HUDEP-2 (cell line): ENCODE measurements around the gene AOPEP.

Experiments used
- DNase-seq, 76 experiments: peaks; one replicate each; lab custom pipeline; 2025; ENCODE audit not compliant: unreplicated experiment in 76 of 76; lab: John Stamatoyannopoulos, UW

The AOPEP gene

DNA sequence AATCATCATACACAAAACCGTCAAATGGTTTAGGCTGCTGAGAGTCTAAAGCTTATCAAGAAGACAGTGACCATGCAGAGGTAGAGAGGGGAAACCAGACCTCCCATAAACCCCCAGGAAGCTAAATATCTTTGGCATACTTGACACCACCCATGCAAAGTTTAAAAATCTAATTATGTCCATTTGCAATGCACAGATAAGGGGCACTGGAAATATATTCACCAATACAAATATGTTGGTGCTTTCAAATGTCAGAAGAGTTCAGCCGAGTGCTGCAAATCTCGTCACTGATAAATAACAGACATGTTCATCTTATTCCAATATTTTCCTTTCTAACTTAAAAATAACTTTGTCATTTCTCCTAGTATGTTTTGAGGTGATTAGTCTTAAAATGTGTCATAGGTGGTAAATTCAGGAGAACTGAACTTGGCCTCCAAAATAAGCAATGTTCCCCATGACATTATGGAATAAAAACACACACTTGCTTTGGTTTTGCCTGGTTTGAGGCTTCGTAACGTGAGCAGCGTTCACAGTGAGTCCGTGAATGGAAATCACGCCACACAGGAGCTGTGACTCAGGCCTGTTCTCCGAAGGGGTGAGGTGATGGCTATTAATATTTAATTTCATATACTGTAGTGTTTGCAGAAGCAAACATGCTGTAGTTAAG, 182.2 kb downstream of the AOPEP start:
- DNase-seq: no peak

DNA sequence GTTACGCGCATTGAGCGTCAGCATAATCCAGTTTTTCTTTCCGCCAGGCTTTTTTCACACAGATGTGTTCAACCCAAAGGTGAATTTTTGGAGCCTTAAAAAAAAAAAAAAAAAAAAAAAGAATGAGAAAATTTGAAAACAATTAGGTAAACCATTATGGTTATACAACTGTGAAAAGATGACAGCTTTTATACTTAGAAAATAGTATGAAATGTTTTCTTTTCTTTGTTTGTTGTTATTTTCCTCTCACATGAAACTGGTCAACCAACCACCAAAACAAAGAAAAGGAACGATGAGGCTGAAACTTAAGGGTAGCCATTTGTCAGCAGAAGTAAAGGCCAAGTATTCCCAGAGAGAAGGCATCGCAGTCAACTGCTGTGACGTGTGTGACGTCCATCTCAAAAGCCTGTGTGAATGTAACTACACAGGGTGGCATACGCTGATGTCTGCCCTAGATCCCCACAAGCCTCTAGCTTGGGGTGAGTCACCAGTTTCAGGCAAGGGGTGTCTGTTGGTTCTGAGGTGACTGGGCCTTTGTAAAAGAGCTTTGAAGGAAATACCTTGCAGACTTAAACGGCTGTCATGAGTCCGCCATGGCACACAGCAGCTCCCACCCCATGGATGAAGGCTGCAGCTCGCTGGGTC, 182.9 kb downstream of the AOPEP start:
- DNase-seq: no peak

DNA sequence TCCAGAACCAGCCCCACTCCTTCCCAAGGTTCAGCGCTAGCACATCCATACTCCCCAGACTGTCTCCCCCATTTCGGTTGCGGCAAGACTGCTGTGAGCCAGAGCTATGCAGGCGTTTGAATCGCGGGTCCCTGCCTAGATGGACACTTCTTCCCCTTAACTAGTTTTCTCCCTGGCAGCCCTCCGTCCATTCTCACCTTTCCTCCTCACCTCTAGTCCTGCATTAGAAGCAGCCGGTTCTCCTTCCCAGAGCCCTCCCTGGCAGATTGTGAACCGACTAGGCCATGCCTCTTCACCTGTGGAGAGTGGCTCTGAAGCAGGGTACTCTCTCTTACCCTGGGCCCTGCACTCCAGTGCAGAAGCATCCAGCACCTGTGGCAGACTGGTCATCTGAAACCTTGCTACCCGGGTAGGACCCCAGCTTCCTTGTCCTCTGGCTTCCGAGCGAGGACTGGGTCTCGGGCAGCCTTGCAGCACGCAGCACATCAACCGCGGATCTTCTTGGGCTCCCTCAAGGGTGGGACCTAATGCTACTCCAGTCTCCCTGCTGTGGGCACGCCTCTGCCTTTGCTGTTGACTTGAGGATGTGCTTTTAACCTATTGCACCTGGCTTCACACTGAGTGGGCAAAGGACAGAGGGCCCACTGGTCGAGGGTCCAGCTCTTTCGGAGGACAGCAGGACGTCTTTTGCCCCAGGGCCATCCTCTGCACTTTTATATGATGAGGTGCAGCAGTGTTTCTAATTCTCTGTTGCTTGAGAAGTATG, 183.6 kb downstream of the AOPEP start:
- no peak for DNase-seq

DNA sequence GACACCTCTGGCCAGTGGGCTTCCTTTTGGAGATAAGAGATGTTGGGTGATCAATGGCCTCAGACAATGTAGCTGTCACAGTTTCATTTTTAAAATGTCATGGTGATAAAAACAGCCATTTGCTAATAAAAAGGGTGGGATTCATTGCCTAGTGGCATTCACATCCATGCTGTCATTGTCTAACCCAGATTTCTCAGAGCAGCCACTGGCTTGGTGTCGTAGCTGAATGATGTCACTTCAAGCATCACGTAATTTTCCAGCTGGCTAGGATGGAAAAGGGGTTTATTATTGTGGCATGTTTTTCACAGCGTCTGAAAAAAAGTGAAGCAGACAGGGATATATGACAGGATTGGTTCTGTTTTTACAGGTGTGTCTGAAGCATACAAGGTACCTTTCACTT, 184.7 kb downstream of the AOPEP start:
- no peak for DNase-seq

DNA sequence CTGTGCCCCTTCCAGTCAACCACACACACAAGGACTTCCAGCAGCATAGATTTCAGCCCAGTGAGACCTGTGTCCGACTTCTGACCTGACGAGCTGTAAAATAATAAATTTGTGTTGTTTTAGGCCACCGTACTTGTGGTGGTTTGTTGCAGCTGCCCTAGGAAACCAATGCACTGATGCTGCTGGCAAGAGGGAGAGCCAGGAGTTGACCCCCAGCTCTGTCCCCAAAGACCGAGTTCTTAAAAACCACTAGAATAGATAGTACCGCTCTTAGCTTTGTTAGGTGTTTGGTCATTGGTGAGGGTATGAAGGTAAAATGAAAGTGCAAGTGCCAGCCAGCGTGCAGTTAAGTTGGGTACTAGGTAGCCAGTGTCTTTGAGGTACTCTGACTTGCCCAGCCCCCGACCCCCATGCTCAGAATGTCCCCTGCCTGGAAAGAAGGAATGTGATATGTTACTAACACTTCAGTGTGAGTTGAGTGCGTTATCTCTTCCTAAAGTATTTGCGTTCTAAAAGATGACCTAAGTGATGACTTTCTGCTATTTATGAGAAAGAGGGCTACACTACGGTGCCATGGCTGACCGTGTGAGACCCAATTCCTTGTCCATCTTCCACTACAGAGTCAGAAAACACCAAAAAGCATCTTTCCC, 185.6 kb downstream of the AOPEP start:
- no peak for DNase-seq

DNA sequence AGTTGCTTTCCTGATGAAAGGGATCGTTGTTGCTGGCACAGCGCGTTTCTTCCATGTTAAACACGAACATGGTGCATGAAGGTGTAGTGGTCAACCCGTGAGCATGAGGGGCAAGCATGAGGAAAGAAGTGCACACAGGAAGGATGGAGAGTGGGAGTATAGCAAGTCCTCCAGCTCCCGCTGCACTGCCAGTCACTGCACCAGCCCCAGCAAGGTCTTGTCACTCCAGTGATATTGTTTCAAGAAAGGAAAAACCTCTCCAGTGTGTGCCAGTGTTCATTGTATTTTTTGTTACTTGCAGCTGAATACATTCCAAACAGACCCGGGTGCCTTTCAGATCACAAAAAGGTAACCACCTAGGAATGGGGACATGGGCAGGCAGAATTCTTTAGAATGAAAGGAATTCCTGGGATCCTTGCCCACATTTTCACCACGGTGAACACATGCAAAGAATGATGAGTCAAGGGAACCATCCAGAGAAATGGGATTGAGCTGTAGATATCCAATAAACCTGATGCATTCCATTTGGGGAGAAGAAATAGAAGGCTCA, 186.3 kb downstream of the AOPEP start:
- no peak for DNase-seq

DNA sequence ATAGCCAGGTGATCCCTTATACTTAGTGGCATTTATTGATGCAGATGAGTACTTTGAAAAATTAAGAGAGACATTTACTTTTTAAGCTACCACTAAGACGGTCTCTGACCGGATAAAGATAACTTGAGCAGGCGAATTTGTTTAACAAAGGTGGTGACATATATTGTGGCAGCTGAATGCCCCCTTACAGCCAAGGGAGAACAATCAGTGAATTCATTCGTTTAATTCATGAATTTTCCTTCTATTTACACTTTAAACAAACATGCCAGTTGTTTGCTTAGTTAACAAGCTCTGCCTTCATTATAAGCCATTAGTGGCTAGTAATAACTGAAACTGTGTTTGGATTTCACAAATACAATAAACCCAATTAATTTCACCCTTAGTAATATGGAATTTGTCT, 187.1 kb downstream of the AOPEP start:
- DNase-seq: no peak

DNA sequence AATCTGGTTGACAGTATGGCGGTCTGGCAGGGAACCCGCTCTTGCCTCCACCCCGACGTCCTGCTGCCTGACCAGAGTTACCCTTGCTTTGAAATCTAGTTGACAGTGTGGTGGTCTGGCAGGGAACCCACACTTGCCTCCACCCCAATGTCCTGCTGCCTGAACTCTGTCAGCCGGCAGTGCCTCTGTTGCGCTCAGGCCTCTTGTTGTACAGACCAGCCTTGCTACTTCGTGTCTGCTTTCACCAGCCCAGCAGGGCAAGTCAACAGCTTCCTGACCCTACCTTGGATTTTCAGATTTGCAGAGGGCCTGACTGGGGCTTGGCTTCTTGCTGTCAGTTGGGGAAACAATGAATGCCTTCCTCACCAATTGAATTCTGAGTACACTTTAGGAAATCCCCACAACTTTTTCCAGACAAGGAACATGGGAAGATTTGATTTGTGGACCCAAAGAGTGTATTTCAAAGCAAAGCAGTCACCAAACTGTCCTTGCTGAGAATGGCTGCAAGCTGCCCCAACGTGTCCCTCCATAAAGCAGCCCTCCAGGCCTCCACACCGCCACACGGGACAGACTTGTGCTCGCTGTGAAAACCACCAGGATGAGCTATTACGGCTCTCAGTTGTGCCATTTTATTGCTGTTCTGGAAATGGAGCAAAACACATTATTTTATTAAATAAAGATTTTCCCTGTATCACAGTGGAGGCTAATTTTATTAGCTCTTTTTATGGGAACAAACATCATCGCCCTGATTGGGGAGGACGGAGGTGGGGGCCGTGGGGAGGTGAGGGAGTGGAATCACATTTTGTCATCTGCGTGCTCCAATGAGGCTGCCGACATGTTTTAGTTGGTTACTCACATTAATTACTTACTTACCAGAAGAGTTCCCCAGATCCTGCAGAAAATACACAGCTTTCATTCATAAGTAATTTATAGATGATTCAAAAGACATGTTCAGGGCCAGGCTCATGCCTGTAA, 189.3 kb downstream of the AOPEP start:
- no peak for DNase-seq

DNA sequence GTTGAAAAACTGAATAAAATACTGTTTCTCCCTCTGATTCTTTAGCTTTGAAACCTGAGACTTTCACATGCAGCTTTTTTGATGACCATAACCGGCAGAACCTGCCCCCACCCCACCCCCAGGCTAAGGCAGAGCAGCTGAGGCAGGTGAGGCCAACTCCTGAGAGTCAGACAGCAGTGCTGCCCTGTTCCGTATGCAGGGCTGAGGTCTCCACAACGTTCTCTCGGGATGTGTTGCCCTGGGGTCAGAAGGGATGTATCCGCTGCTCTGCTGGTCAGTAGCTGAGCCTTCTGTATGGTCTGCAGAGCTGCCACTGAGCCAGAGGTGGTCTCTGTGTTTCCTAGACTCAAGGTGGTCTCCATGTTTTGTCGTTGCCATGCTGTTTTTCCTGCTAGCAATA, 190.5 kb downstream of the AOPEP start:
- DNase-seq: no peak

DNA sequence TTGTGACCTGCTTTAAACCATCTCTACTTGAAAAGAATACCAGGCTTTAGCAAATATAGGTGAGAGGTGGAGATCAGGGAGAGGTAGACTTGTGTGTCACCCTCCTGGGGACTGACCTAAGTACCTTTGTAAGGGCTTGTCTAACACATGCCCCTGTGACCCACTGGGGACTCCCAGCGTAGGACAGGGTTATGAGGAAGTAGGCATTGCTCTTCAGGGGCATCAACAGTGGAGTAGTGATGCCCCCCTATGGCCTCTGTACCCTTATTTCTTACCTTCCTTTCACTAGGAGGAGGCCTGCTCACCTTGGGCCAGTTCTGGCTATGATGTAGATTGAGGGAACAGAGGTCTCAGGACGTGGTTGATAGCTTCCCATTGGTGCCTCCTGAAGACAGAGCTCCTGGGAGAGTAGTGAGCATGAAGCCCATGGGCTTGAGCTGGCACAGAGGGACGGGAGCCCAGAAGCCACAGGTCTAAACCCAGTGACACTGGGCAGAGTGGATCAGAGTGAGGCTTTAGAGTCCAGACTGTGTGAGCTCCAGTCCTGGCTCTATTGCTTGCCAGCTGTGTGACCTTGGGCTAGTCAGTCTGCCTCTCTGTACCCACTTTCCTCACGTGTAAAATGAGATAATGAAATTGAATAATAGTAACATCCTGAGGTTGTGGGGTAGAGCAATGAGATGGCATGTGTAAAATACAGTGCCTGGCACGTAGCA, 191.7 kb downstream of the AOPEP start:
- no peak for DNase-seq

DNA sequence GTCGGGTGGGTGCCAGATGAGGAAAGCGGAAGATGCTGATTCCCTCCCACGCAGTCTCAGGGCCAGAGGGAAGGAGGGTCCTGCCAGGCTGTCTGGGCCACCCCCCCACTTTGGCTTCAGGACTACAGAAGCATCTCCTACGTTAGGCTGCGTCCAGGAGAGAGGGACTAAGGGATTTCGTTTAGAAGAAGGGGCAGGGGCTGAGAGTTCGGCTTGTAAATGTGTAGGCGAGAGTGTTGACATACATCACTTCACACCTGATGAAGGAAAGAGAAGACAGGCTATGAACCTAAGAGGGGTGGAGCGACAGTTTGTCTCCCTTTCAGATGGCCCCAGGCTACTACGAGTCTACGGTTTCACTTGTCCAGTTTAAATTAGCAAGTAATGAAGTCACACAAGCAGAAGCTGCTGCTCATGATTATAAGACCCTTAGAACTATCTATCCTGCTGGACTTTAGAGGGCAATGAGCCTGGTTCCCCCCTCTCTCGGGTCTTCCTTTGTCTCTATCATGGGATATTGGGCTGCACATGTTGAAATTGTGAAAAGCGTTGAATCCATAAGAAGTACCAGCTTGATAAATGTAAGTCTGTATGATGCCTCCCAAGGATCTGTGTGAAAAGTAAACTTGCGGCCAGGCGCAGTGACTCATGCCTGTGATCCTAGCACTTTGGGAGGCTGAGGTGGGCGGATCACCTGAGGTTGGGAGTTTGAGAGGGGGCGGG, 193.0 kb downstream of the AOPEP start:
- DNase-seq: no peak

DNA sequence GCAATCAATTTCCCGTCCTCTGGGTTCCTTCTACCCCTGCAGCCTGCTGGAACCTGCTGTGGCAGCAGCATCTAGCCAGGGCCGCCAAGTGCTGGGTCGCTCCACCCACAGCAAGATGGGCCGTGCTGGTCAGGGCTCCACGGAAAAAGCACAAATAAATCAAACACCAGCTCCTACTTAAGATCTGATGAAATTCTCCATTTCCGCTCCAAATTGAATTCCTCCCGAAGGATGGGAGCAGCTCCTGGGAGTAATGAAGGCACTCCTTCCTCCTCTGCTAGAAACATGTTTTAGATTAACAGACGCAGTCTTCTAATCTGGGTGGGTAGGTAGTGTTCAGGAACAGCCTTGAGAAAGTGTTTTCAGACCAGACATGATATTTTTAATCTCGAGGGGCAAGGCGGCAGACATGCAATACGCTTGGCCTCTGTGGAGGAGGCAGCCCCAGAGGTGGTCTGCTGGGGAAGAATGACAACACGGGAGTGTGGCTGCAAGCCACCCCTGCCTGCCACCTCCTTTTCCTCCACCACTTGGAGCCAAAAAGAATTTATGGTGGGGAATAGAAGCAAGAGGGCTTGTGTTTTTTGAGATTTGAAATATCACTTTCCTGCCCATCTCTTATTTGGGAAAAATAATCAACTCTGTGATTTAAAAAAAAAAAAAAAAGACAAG, 194.1 kb downstream of the AOPEP start:
- no peak for DNase-seq

DNA sequence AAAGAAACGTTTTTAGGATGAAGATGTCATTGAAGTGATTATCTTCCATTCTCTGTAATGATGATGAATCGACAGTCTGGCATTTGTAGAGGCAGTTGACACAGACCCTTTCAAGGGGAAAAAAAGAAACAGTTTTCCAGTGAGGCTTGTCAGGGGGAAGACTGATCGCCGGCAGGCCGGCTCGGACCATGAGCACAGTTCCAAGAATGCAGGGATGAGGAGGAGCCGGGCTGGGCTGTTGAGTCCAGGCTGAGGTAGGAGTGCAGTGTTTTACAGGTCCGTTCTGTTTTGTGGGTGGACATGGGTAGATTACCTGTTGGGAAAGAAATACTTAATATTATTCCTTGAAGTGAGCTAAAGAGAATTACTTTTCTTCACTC, 194.6 kb downstream of the AOPEP start:
- DNase-seq: no peak

DNA sequence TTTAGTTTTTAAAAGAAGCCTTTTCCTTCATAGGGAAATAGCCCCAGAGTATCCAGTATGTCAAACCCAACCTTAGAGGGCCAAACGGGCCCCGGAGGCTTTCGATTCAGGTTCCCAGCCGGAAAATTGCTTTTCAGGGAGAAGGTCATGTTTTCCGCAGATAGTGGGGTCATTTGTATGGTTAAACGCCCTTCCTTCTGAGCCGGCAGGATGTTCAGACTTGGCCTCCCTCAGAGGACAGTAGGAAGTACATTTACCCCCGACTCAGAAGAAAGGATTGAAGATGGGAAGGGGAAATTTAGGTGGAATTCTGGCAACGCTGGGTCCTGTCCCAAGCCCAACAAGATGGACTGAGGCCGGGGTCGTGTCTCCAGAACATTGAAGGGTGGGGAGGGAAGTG, 195.2 kb downstream of the AOPEP start:
- DNase-seq: no peak

DNA sequence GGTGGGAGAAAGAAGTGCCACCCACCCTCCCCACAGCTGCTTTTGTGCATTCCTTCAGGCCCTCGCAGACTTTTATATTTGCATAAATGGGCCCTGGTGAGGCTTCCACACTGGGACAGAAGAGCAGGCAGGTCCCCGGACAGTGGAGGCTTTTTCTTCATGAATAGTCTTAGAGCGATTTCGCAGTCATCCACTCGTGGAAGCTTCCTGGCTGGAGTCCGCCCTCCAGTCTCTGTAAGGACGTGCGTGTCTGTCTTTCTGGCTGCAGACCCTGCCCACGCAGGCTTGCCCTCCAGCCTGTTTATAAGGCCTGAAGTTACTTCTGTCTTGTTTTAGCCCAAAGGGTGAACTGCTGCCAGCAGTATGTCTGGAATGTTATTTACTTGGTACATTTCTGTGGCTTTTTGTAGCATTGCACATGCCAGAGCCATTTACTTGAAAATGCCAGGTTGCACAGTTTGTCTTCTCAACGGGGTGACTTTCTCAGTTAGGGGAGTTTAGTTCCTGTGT, 195.7 kb downstream of the AOPEP start:
- DNase-seq: no peak

DNA sequence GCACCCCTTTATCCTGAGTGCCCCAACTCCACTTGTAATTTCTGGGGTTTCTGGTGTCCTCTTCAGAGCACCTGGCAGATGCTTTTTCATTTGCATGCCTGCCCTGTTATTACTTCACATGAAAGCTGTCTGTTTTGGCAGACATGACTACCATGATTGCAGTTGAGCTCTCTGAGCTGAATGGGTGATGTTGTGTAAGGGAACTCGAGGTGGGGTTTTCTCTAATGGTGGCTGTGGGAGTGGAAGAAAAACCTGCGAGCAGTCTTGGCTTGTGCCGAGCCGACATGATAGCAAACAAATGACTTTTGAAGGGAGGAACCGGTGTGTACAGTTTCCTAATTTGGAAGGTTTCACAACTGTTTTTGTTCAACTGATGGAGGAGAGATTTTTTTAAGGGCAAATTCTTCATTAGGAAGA, 196.2 kb downstream of the AOPEP start:
- no peak for DNase-seq

DNA sequence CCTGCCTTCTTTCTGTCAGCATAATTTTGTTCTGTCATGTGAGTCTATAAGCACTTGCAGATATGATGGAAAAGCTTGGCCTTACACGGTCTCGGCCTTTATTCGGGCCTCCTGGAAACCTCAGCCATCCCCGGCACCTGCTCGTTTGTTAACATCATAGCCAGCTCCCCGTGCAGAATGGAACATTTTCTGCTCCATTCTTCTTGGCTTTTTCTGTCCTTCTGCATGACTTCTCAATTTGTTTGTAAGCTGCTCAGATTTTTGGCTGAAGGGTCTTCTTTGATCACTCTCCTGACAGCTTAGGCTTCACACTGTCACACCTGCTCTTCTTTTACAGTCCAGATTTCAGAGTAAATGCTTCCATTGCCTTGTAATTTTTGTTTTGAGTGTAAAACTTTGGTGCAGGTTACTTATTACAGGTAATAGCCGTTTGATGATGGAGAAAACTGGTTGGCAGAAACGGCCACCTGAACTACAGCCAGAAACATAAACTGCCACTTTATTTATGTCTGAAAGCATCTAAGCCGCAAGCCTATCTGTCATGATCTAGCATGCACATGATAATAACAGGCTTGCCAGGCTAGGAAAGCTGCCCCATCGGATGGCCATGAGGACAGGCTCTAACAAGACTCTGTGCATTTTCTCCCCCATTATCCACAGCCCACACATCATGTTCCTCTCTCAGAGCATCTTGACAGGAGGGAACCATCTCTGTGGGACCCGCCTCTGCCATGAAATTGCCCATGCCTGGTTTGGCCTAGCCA, 197.0 kb downstream of the AOPEP start:
- DNase-seq: no peak
